Measurements from ENCODE around the gene SEC14L3. TPM values are rescaled to one million over a fixed set of nuclear protein-coding genes. Genes with fewer than 3 reads are reported as not detected.

Gene SEC14L3
- total RNA-seq, 3 donors from 2014 or later (not counting 1 experiment from before 2014, with no cell fraction given) = not detected

DNA sequence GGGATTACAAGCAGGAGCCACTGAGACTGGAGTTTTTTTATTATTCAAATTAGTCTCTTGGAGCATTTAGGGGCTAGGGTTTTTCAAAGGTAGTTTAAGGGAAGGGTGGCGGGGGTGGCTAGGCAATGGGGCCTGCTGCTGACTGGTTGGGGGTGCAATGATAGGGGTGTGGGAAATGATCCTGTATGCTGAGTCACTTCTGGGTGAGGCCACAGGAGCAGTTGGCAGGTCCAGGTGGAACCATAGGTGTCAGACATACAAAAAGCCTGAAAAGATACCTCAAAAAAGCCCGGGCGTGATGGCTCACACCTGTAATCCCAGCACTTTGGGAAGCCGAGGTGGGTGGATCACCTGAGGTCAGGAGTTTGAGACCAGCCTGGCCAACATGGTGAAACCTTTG is 32.6 kb downstream of the SEC14L3 start:
- no peak overlapping the region for H3K27ac Mint-ChIP-seq
- peaks cover 8% of the 10 kb centered on the region for H3K36me3 Mint-ChIP-seq
- Histone ChIP-seq H3K36me3 (ENCODE audit: control insufficient read depth, insufficient read depth, low read length) (no peaks in the 10 kb centered on the region), H3K4me3 (ENCODE audit: low read length) (no peak overlapping the region), H3K27me3 (ENCODE audit: control insufficient read depth, insufficient read depth, low read length) (no peaks in the 10 kb centered on the region), H3K27ac (ENCODE audit: low read length) (no peak overlapping the region), H3K4me1 (ENCODE audit: control insufficient read depth, insufficient read depth, low read length) (peaks cover 34% of the 10 kb centered on the region), H3K9me3 (ENCODE audit: control insufficient read depth, insufficient read depth, low read length) (peaks cover 22% of the 10 kb centered on the region)
- TF ChIP-seq, protein P1, sequence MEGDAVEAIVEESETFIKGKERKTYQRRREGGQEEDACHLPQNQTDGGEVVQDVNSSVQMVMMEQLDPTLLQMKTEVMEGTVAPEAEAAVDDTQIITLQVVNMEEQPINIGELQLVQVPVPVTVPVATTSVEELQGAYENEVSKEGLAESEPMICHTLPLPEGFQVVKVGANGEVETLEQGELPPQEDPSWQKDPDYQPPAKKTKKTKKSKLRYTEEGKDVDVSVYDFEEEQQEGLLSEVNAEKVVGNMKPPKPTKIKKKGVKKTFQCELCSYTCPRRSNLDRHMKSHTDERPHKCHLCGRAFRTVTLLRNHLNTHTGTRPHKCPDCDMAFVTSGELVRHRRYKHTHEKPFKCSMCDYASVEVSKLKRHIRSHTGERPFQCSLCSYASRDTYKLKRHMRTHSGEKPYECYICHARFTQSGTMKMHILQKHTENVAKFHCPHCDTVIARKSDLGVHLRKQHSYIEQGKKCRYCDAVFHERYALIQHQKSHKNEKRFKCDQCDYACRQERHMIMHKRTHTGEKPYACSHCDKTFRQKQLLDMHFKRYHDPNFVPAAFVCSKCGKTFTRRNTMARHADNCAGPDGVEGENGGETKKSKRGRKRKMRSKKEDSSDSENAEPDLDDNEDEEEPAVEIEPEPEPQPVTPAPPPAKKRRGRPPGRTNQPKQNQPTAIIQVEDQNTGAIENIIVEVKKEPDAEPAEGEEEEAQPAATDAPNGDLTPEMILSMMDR (IDR thresholded peaks at IDR 0.05) = no peak
- DNase-seq = no peak
- intact Hi-C loops (cut with micrococcal nuclease) = loop anchor here (5.0 kb wide), 1 partner anchor 242 kb away; no protein-coding TSS in a partner anchor
- no peak for ATAC-seq
- peaks cover 5 to 8% of the 10 kb centered on the region in 2 donors for H3K9me3 Mint-ChIP-seq
- WGBS (ENCODE audit: insufficient coverage) = 93% methylated on average over 4 of the region's 4 CpGs
- peaks cover 23 to 41% of the 10 kb centered on the region in 2 donors for H3K27me3 Mint-ChIP-seq (ENCODE audit: low read depth in 2 of 2)
- no peak overlapping the region for H3K4me3 Mint-ChIP-seq
- H3K4me1 Mint-ChIP-seq = peaks cover 34 to 40% of the 10 kb centered on the region in 2 donors

- peaks cover 34 to 40% of the 10 kb centered on the region in 2 donors for H3K4me1 Mint-ChIP-seq
- no peak overlapping the region for H3K4me3 Mint-ChIP-seq
- Histone ChIP-seq H3K4me1 (ENCODE audit: control insufficient read depth, insufficient read depth, low read length) (peaks cover 34% of the 10 kb centered on the region), H3K4me3 (ENCODE audit: low read length) (no peak overlapping the region), H3K9me3 (ENCODE audit: control insufficient read depth, insufficient read depth, low read length) (peaks cover 22% of the 10 kb centered on the region), H3K27ac (ENCODE audit: low read length) (no peak overlapping the region), H3K27me3 (ENCODE audit: control insufficient read depth, insufficient read depth, low read length) (no peaks in the 10 kb centered on the region), H3K36me3 (ENCODE audit: control insufficient read depth, insufficient read depth, low read length) (no peaks in the 10 kb centered on the region)
- intact Hi-C loops (cut with micrococcal nuclease) = loop anchor here (5.0 kb wide), 1 partner anchor 241 kb away; no protein-coding TSS in a partner anchor
- peaks cover 23 to 40% of the 10 kb centered on the region in 2 donors for H3K27me3 Mint-ChIP-seq (ENCODE audit: low read depth in 2 of 2)
- DNase-seq (no peak), ATAC-seq (no peak)
- H3K36me3 Mint-ChIP-seq = peaks cover 8% of the 10 kb centered on the region
- H3K27ac Mint-ChIP-seq = peak overlapping the region in 1 of 2 donors; percentile 50
- peaks cover 5 to 8% of the 10 kb centered on the region in 2 donors for H3K9me3 Mint-ChIP-seq
- TF ChIP-seq, protein P1 (IDR thresholded peaks at IDR 0.05) = no peak
- WGBS (ENCODE audit: insufficient coverage) = 92% methylated on average over 3 of the region's 3 CpGs
Measured at GRCh38 chr22:30438559-30438958, 33.3 kb downstream of the SEC14L3 start.

- Histone ChIP-seq H3K27ac (ENCODE audit: low read length) (peak overlapping the region; percentile 87), H3K27me3 (ENCODE audit: control insufficient read depth, insufficient read depth, low read length) (no peaks in the 10 kb centered on the region), H3K4me1 (ENCODE audit: control insufficient read depth, insufficient read depth, low read length) (peaks cover 19% of the 10 kb centered on the region), H3K4me3 (ENCODE audit: low read length) (peak overlapping the region; percentile 6), H3K9me3 (ENCODE audit: control insufficient read depth, insufficient read depth, low read length) (peaks cover 15% of the 10 kb centered on the region), H3K36me3 (ENCODE audit: control insufficient read depth, insufficient read depth, low read length) (no peaks in the 10 kb centered on the region)
- Mint-ChIP-seq H3K36me3 (peaks cover 8% of the 10 kb centered on the region), H3K4me3 (peak overlapping the region; percentile 80), H3K27ac (peak overlapping the region; percentile 92), H3K9me3 (peaks cover 5 to 8% of the 10 kb centered on the region in 2 donors), H3K27me3 (ENCODE audit: low read depth in 2 of 2) (peaks cover 20 to 32% of the 10 kb centered on the region in 2 donors), H3K4me1 (peaks cover 16 to 25% of the 10 kb centered on the region in 2 donors)
- intact Hi-C loops (cut with micrococcal nuclease) = loop anchor here (5.0 kb wide), 1 partner anchor 239 kb away; no protein-coding TSS in a partner anchor
- no peak for ATAC-seq
- whole genome bisulfite sequencing (ENCODE audit: insufficient coverage) = 86% methylated on average over 2 of the region's 2 CpGs
- DNase-seq = no peak
- TF ChIP-seq, protein P1 (IDR thresholded peaks at IDR 0.05) = no peak
Measured at GRCh38 chr22:30436196-30436595, 35.6 kb downstream of the SEC14L3 start.
